OCI-LY7 (cell line): ENCODE results near the gene BOD1. TPM values are rescaled to one million over a fixed set of nuclear protein-coding genes. Genes with fewer than 3 reads are reported as not detected.

Source experiments
- BruUV-seq: library from RNA; stranded (reverse); fragments of 400-500 nt; replicated peaks from 2 replicates; lab custom pipeline; 2021; lab: Mats Ljungman, UMichigan
- CTCF ChIA-PET: fragments of 300-600 bp; sonication (Branson Sonifier 250); formaldehyde crosslinking; loops from one replicate; lab custom pipeline; 2022; ENCODE audit warnings: antibody characterized with exemption; ENCODE audit not compliant: unreplicated experiment; lab: Charles Lee
- POLR2A ChIA-PET: fragments of 300-600 bp; sonication (Branson Sonifier 250); formaldehyde crosslinking; loops from one replicate; lab custom pipeline; 2022; ENCODE audit warnings: antibody characterized with exemption; lab: Charles Lee
- DNase-seq: peaks from one replicate; pipeline ENCODE4 v3.0.0-alpha.2; 2015; ENCODE audit warnings: low spot score
- H2AFZ ChIP-seq: fragments of 200-600 bp; sonication (generic), shearing (Covaris generic); 2 replicates; pipeline ENCODE4 v1.6.1; 2014; ENCODE audit warnings: mild to moderate bottlenecking, antibody characterized with exemption, low read length, moderate library complexity
- H3K27ac ChIP-seq: fragments of 200-600 bp; sonication (generic); 2 replicates; pipeline ENCODE4 v1.5.1; 2014; ENCODE audit warnings: mixed run types, low read depth, mild to moderate bottlenecking, moderate library complexity, low read length, inconsistent platforms; ENCODE audit not compliant: poor library complexity, severe bottlenecking
- H3K36me3 ChIP-seq: fragments of 200-600 bp; sonication (generic); 2 replicates; pipeline ENCODE4 v1.6.1; 2014; ENCODE audit warnings: mild to moderate bottlenecking, antibody characterized with exemption, low read length, moderate library complexity, mixed read lengths; ENCODE audit not compliant: insufficient read depth
- H3K4me1 ChIP-seq: fragments of 200-600 bp; sonication (generic); 2 replicates; pipeline ENCODE4 v1.5.1; 2014; ENCODE audit warnings: mild to moderate bottlenecking, low read length; ENCODE audit not compliant: insufficient read depth, poor library complexity, severe bottlenecking
- H3K4me2 ChIP-seq: fragments of 200-600 bp; sonication (generic); 2 replicates; pipeline ENCODE4 v1.6.1; 2014; ENCODE audit warnings: mild to moderate bottlenecking, low read length
- H3K4me3 ChIP-seq: fragments of 200-600 bp; sonication (generic); 2 replicates; pipeline ENCODE4 v1.5.1; 2014; ENCODE audit warnings: mild to moderate bottlenecking, low read depth, low read length; ENCODE audit not compliant: poor library complexity, severe bottlenecking
- H3K79me2 ChIP-seq: fragments of 200-600 bp; sonication (generic); 2 replicates; pipeline ENCODE4 v1.6.1; 2016; ENCODE audit warnings: low read depth, mild to moderate bottlenecking, low read length, moderate library complexity, mixed read lengths; ENCODE audit not compliant: insufficient read depth
- H3K9me2 ChIP-seq: fragments of 200-600 bp; sonication (generic); 2 replicates; pipeline ENCODE4 v1.6.1; 2016; ENCODE audit warnings: mild to moderate bottlenecking, low read length, mixed read lengths; ENCODE audit not compliant: insufficient read depth
- H3K9me3 ChIP-seq: fragments of 200-600 bp; sonication (generic); 2 replicates; pipeline ENCODE4 v1.6.1; 2014; ENCODE audit warnings: mild to moderate bottlenecking, mixed run types, low read length, mixed read lengths
- H4K20me1 ChIP-seq: fragments of 200-600 bp; sonication (generic); 2 replicates; pipeline ENCODE4 v1.6.1; 2014; ENCODE audit warnings: mild to moderate bottlenecking, antibody characterized with exemption, low read length, moderate library complexity, mixed read lengths; ENCODE audit not compliant: insufficient read depth
- EZH2phosphoT487 ChIP-seq: fragments of 200-600 bp; sonication (generic); IDR thresholded peaks from 2 replicates; pipeline ENCODE4 v1.6.1; 2018; ENCODE audit warnings: low read depth, borderline replicate concordance, mild to moderate bottlenecking, mixed run types, antibody characterized with exemption, low read length, moderate library complexity, mixed read lengths
- intact Hi-C: fragments of 100-400 bp; cut with micrococcal nuclease; formaldehyde crosslinking; loops from one replicate; pipeline ENCODE4 v1.10.0; 2022; ENCODE audit not compliant: unreplicated experiment
- total RNA-seq, 2 experiments: library from RNA; depleted of rRNA in 1 of 2; stranded (reverse); fragments of >200 nt in 1 of 2; shearing (Covaris generic) in 1 of 2; gene quantifications; 2 replicates each; pipeline ENCODE4 v1.2.3, GENCODE V29; 2014 to 2022
- TF ChIP-seq, protein P1 (sequence below): fragments of 200-600 bp; sonication (generic); conservative IDR thresholded peaks from 2 replicates; pipeline ENCODE4 v1.5.1; 2014; ENCODE audit warnings: mild to moderate bottlenecking, antibody characterized with exemption, low read length, moderate library complexity, mixed read lengths

BOD1 gene
- total RNA-seq, 2 experiments from 2014 or later, result 38.8 to 54.3 TPM

DNA sequence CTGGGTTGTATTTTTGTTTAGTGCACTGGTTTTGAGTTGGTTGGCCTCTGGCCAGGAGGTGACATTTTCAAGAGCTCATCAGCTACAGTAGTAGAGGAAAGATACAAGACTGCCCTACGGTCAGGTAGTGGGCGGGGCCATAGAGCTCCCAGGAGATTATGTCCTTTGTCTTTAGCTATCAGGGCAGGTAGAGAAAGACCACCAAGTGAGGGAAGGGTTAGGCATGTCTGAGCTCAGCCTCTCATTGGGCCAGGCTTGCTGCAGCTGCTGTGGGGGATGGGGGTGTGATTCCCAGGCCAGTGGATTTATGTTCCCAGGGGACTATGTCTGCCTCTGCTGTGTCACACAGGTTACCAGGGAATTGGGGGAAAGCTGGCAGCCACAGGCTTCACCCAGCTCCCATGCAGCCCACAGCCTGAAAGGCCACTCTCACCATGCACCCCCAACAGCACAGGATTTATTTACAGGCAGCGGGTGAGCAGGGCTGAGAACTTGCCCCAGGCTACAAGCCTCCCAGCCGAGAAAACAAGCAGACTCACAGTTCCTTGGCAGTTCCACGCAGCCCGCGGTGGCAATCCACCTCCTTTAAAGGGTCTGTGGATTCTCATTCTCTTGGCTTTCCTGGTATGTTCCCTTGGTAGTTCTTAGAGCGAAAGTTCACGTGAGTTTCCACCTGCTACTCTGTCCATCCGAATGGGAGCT is 37.5 kb upstream of the BOD1 start:
- no peaks in the 10 kb centered on the region for H4K20me1 ChIP-seq
- peaks cover 14% of the 10 kb centered on the region; the same call in 1 of the 2 replicates for H3K9me3 ChIP-seq
- TF ChIP-seq, protein P1, sequence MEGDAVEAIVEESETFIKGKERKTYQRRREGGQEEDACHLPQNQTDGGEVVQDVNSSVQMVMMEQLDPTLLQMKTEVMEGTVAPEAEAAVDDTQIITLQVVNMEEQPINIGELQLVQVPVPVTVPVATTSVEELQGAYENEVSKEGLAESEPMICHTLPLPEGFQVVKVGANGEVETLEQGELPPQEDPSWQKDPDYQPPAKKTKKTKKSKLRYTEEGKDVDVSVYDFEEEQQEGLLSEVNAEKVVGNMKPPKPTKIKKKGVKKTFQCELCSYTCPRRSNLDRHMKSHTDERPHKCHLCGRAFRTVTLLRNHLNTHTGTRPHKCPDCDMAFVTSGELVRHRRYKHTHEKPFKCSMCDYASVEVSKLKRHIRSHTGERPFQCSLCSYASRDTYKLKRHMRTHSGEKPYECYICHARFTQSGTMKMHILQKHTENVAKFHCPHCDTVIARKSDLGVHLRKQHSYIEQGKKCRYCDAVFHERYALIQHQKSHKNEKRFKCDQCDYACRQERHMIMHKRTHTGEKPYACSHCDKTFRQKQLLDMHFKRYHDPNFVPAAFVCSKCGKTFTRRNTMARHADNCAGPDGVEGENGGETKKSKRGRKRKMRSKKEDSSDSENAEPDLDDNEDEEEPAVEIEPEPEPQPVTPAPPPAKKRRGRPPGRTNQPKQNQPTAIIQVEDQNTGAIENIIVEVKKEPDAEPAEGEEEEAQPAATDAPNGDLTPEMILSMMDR, result no peak
- TF ChIP-seq EZH2phosphoT487, result no peak
- intact Hi-C loops, result no loop called here
- no peak overlapping the region for H2AFZ ChIP-seq
- H3K9me2 ChIP-seq, result no peaks in the 10 kb centered on the region
- H3K4me2 ChIP-seq, result no peak overlapping the region
- no peak overlapping the region for H3K4me3 ChIP-seq
- H3K27ac ChIP-seq, result no peak overlapping the region
- no peaks in the 10 kb centered on the region for H3K79me2 ChIP-seq
- ChIA-PET POLR2A (no interaction called here), CTCF (interaction anchor here (0.7 kb wide), 1 partner anchor 9 kb away, joined by 4 read pairs; no protein-coding TSS in a partner anchor)
- no peaks in the 10 kb centered on the region for H3K4me1 ChIP-seq
- BruUV-seq, result no TSS peak
- H3K36me3 ChIP-seq, result no peaks in the 10 kb centered on the region; the same call in 1 of the 2 replicates
- no peak for DNase-seq

GRCh38 chr5:173648308-173648866 is 31.9 kb upstream of the BOD1 start:
- BruUV-seq, result no TSS peak
- Histone ChIP-seq H3K9me2 (no peaks in the 10 kb centered on the region), H4K20me1 (no peaks in the 10 kb centered on the region), H3K9me3 (peaks cover 10% of the 10 kb centered on the region; the same call in 1 of the 2 replicates), H3K4me2 (no peak overlapping the region), H3K36me3 (no peaks in the 10 kb centered on the region; the same call in 1 of the 2 replicates), H3K4me1 (peaks cover 28% of the 10 kb centered on the region), H2AFZ (no peak overlapping the region), H3K27ac (no peak overlapping the region), H3K79me2 (no peaks in the 10 kb centered on the region), H3K4me3 (no peak overlapping the region)
- no peak for DNase-seq
- ChIA-PET CTCF (no interaction called here), POLR2A (no interaction called here)
- intact Hi-C loops, result no loop called here
- TF ChIP-seq, protein P1, result no peak
- no peak for TF ChIP-seq EZH2phosphoT487

- H3K36me3 ChIP-seq, result no peaks in the 10 kb centered on the region
- H3K9me2 ChIP-seq, result no peaks in the 10 kb centered on the region
- H3K79me2 ChIP-seq, result no peaks in the 10 kb centered on the region
- H3K9me3 ChIP-seq, result no peaks in the 10 kb centered on the region
- no peak overlapping the region for H3K27ac ChIP-seq
- no peak overlapping the region for H3K4me2 ChIP-seq
- H4K20me1 ChIP-seq, result no peaks in the 10 kb centered on the region
- POLR2A ChIA-PET, result interaction anchor here (0.6 to 2.3 kb wide), 4 partner anchors 11 to 74 kb away, joined by 3 to 8 read pairs (median 4); no protein-coding TSS in a partner anchor
- H3K4me3 ChIP-seq, result no peak overlapping the region
- DNase-seq, result no peak
- BruUV-seq, result no TSS peak
- no peak overlapping the region for H2AFZ ChIP-seq
- CTCF ChIA-PET, result no interaction called here
- intact Hi-C loops, result no loop called here
- peaks cover 41% of the 10 kb centered on the region for H3K4me1 ChIP-seq
- no peak for TF ChIP-seq EZH2phosphoT487
- TF ChIP-seq, protein P1, result no peak
Observed at GRCh38 chr5:173646692-173647091, 30.2 kb upstream of the BOD1 start.
